B cell (primary cell): ENCODE results near the gene SUGCT. TPM values are rescaled to one million over a fixed set of nuclear protein-coding genes. Genes with fewer than 3 reads are reported as not detected.

Experiments
- ATAC-seq: fragments of 200-7000 bp; cut with Tn5 transposase; one replicate; pipeline ENCODE4 v1.10.0; 2021; ENCODE audit warnings: low read depth, mild to moderate bottlenecking, moderate number of reproducible peaks, moderate library complexity
- CTCF ChIA-PET: fragments of 350-600 bp; sonication (Branson Sonifier 250); formaldehyde crosslinking; loops from one replicate; lab custom pipeline; 2021; ENCODE audit warnings: antibody characterized with exemption, inconsistent platforms; lab: Charles Lee
- POLR2A ChIA-PET: fragments of 350-600 bp; sonication (Branson Sonifier 250); formaldehyde crosslinking; loops from one replicate; lab custom pipeline; 2021; ENCODE audit warnings: antibody characterized with exemption; lab: Charles Lee
- DNase-seq: peaks from one replicate; pipeline ENCODE4 v3.0.0; 2013
- H2AFZ ChIP-seq: 2 replicates; pipeline ENCODE4 v1.6.1; 2012; ENCODE audit warnings: mild to moderate bottlenecking, low read depth, low read length; ENCODE audit not compliant: insufficient read depth, poor library complexity, severe bottlenecking
- H3K27ac ChIP-seq, 2 donors: 1 replicate in 1 of 2; 2 replicates in 1 of 2; pipeline ENCODE4 v1.5.1; 2012 to 2013; ENCODE audit warnings: low read length in 2 of 2, mild to moderate bottlenecking in 2 of 2, moderate library complexity in 1 of 2
- H3K27me3 ChIP-seq, 4 experiments: fragments of 200-600 bp in 1 of 4; sonication (generic) in 1 of 4; replicated peaks in 1 of 4; 1 replicate in 2 of 4; 2 replicates in 2 of 4; pipeline versions ENCODE4 v1.6.1 to v1.7.0; 2013 to 2016; ENCODE audit warnings: low read length in 3 of 4, mild to moderate bottlenecking in 2 of 4, mixed read lengths in 1 of 4, moderate library complexity in 1 of 4; ENCODE audit not compliant: insufficient read depth in 4 of 4, control insufficient read depth in 3 of 4; ENCODE audit errors: control extremely low read depth in 1 of 4
- H3K36me3 ChIP-seq, 2 experiments: replicated peaks in 1 of 2; 1 replicate in 1 of 2; 2 replicates in 1 of 2; pipeline versions ENCODE4 v1.6.1 to v1.7.1; 2013; ENCODE audit warnings: low read length in 1 of 2; ENCODE audit not compliant: insufficient read depth in 2 of 2, control insufficient read depth in 1 of 2; ENCODE audit errors: control extremely low read depth in 1 of 2, extremely low read depth in 1 of 2
- H3K4me1 ChIP-seq, 2 donors: fragments of 200-600 bp in 1 of 2; sonication (generic) in 1 of 2; 1 replicate in 1 of 2; 2 replicates in 1 of 2; pipeline versions ENCODE4 v1.5.1 to v1.6.1; 2013 to 2017; ENCODE audit warnings: low read length in 2 of 2; ENCODE audit not compliant: control insufficient read depth in 2 of 2, insufficient read depth in 2 of 2
- H3K4me2 ChIP-seq: replicated peaks from 2 replicates; pipeline ENCODE3; 2012; ENCODE audit warnings: mild to moderate bottlenecking, low read depth, low read length; ENCODE audit not compliant: poor library complexity, severe bottlenecking
- H3K4me3 ChIP-seq, 5 experiments: fragments of 200-600 bp in 1 of 5; sonication (generic) in 1 of 5; 1 replicate in 3 of 5; 2 replicates in 2 of 5; pipeline versions ENCODE4 v1.5.1 to v1.7.0; 2011 to 2016; ENCODE audit warnings: low read length in 4 of 5, mild to moderate bottlenecking in 4 of 5, low read depth in 2 of 5, control low read depth in 1 of 5, moderate library complexity in 1 of 5; ENCODE audit not compliant: insufficient read depth in 1 of 5; ENCODE audit errors: control extremely low read depth in 1 of 5, extremely low read depth in 1 of 5
- H3K79me2 ChIP-seq: fragments of 200-600 bp; sonication (generic); one replicate; pipeline ENCODE4 v1.6.0; 2016; ENCODE audit warnings: low read length; ENCODE audit not compliant: control insufficient read depth, insufficient read depth
- H3K9ac ChIP-seq: fragments of 200-600 bp; sonication (generic); 2 replicates; pipeline ENCODE4 v1.6.1; 2017; ENCODE audit warnings: mild to moderate bottlenecking, low read length, moderate library complexity
- H3K9me3 ChIP-seq, 3 donors: one replicate each; pipeline versions ENCODE4 v1.6.1 to v1.7.1; 2013; ENCODE audit warnings: low read length in 2 of 3; ENCODE audit not compliant: control insufficient read depth in 2 of 3, insufficient read depth in 1 of 3; ENCODE audit errors: control extremely low read depth in 1 of 3
- H4K20me1 ChIP-seq: 2 replicates; pipeline ENCODE4 v1.6.0; 2012; ENCODE audit warnings: mild to moderate bottlenecking, low read length; ENCODE audit not compliant: insufficient read depth, control insufficient read depth, poor library complexity, severe bottlenecking
- H3K27ac Mint-ChIP-seq: one replicate; pipeline ENCODE4 v1.8.0; 2021; ENCODE audit warnings: mixed read lengths
- H3K27me3 Mint-ChIP-seq: one replicate; pipeline ENCODE4 v1.8.0; 2021; ENCODE audit warnings: mixed read lengths
- H3K4me1 Mint-ChIP-seq: one replicate; pipeline ENCODE4 v1.8.0; 2021; ENCODE audit warnings: mixed read lengths
- H3K4me3 Mint-ChIP-seq: one replicate; pipeline ENCODE4 v1.8.0; 2021; ENCODE audit warnings: mixed read lengths
- H3K9me3 Mint-ChIP-seq: one replicate; pipeline ENCODE4 v1.8.0; 2022; ENCODE audit warnings: mixed read lengths; ENCODE audit not compliant: insufficient read depth
- EZH2 ChIP-seq: IDR thresholded peaks from 2 replicates; pipeline ENCODE4 v1.6.1; 2012; ENCODE audit warnings: borderline replicate concordance, low read depth, mild to moderate bottlenecking, moderate library complexity, low read length; ENCODE audit not compliant: insufficient read depth, poor library complexity, severe bottlenecking
- WGBS: methylation state at CpG from one replicate; pipeline ENCODE4 v1.1.5; 2013; ENCODE audit warnings: missing lambda C conversion rate; ENCODE audit not compliant: insufficient coverage; 5-methylcytosine and 5-hydroxymethylcytosine counted together
- intact Hi-C: fragments of 100-400 bp; cut with micrococcal nuclease; formaldehyde crosslinking; loops from one replicate; pipeline ENCODE4 v1.10.0; 2022
- polyA plus RNA-seq: library from polyadenylated mRNA; depleted of rRNA; stranded (reverse); fragments of >200 nt; gene quantifications from 2 replicates; pipeline ENCODE4 v1.2.3, GENCODE V29; 2012
- total RNA-seq, 2 donors: library from RNA; stranded (reverse); fragments of 120-200 nt in 1 of 2; gene quantifications; 1 replicate in 1 of 2; 2 replicates in 1 of 2; pipeline versions ENCODE4 v1.2.3 to v1.2.4, GENCODE V29; 2013 to 2022
- TF ChIP-seq, protein P1 (sequence below): fragments of 200-600 bp; IDR thresholded peaks from one replicate; pipeline ENCODE4 v1.8.0; 2022; ENCODE audit warnings: antibody characterized with exemption, mild to moderate bottlenecking

The SUGCT gene
- total and polyA plus RNA-seq, 2 donors (not counting 1 experiment from before 2014, with no cell fraction given), result 0.19 to 0.86 TPM

DNA sequence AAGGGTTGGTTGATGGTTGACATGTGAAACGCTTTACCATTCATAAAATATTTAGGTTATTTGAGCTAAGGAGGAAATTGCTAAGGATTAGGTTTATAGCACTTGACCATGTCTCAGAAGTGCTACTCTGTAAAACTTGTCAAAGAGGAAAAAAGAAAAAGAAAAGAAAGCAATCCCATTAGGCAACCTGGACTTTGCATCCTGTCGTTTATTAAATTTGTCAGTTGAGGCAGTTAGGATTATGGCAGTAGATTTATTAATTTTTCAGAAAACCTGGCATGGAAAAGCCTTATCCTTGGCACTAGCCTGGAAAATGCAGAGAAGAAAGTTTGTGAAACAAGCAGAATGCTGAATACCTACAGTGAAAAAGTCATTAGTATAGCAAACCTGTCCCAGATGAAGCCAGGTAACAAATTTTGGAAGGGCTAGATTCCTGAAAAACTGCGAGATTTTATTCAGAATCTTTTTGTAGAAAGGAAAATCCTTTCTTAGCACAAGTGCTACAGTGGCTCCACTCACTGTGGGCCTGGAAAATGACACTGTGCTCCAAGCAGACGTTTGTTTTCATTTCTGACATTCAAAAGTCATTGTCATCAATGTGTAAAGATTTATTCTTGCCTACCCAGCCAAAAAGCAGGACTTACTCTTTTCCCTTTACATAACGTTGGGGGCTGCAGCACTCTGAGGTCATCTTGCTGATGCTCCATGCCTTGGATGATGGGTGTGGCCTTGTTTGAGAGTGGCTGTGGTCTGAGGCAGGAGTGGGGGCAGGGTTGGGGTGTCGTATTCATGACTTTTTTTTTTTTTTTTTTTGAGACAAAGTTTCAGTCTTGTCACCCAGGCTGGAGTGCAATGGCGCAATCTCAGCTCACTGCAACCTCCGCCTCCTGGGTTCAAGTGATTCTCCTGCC is 664.9 kb downstream of the SUGCT start:
- TF ChIP-seq, protein P1, sequence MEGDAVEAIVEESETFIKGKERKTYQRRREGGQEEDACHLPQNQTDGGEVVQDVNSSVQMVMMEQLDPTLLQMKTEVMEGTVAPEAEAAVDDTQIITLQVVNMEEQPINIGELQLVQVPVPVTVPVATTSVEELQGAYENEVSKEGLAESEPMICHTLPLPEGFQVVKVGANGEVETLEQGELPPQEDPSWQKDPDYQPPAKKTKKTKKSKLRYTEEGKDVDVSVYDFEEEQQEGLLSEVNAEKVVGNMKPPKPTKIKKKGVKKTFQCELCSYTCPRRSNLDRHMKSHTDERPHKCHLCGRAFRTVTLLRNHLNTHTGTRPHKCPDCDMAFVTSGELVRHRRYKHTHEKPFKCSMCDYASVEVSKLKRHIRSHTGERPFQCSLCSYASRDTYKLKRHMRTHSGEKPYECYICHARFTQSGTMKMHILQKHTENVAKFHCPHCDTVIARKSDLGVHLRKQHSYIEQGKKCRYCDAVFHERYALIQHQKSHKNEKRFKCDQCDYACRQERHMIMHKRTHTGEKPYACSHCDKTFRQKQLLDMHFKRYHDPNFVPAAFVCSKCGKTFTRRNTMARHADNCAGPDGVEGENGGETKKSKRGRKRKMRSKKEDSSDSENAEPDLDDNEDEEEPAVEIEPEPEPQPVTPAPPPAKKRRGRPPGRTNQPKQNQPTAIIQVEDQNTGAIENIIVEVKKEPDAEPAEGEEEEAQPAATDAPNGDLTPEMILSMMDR, result no peak
- no peak for TF ChIP-seq EZH2
- Histone ChIP-seq H3K9me3 (no peaks in the 10 kb centered on the region), H3K27ac (no peak overlapping the region), H3K4me1 (no peaks in the 10 kb centered on the region), H3K4me3 (no peak overlapping the region), H3K27me3 (no peaks in the 10 kb centered on the region), H3K79me2 (no peaks in the 10 kb centered on the region), H3K9ac (no peak overlapping the region), H4K20me1 (no peaks in the 10 kb centered on the region), H2AFZ (no peak overlapping the region), H3K36me3 (no peaks in the 10 kb centered on the region), H3K4me2 (no peak overlapping the region)
- 79% methylated on average over 2 of the region's 8 CpGs for WGBS
- intact Hi-C loops, result no loop called here
- ATAC-seq (no peak), DNase-seq (no peak)
- Mint-ChIP-seq H3K4me3 (no peak overlapping the region), H3K27me3 (no peaks in the 10 kb centered on the region), H3K4me1 (no peaks in the 10 kb centered on the region), H3K27ac (no peak overlapping the region), H3K9me3 (no peaks in the 10 kb centered on the region)
- ChIA-PET CTCF (no interaction called here), POLR2A (no interaction called here)

DNA sequence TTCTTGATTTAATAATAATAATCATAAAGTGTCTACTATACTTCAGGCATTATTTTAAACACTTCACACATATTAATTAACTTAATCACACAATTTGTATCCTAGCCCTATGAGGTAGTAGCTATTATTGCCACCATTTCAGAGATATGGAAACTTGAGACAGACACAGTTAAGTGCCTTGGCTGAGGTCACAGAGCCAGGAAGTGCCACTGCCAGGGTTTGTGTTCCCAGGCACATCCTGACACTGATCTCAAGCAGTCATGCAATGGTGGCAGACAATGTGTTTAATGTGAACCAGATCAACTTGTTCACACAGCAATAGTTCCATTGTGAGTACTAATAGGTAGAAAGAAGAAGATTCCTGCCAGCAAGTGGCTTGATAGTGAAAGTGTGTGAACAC is 666.0 kb downstream of the SUGCT start:
- ChIA-PET POLR2A (no interaction called here), CTCF (no interaction called here)
- H3K9me3 Mint-ChIP-seq, result no peaks in the 10 kb centered on the region
- DNase-seq (no peak), ATAC-seq (no peak)
- H3K27me3 Mint-ChIP-seq, result no peaks in the 10 kb centered on the region
- no peak for TF ChIP-seq EZH2
- TF ChIP-seq, protein P1, result no peak
- H3K9ac ChIP-seq, result no peak overlapping the region
- no peak overlapping the region for H3K4me3 Mint-ChIP-seq
- H3K4me2 ChIP-seq, result no peak overlapping the region
- H2AFZ ChIP-seq, result no peak overlapping the region
- H3K9me3 ChIP-seq, result no peaks in the 10 kb centered on the region
- H3K4me1 Mint-ChIP-seq, result peaks cover 1% of the 10 kb centered on the region
- no peaks in the 10 kb centered on the region for H3K36me3 ChIP-seq
- H3K27ac Mint-ChIP-seq, result no peak overlapping the region
- intact Hi-C loops, result no loop called here
- H3K27ac ChIP-seq, result no peak overlapping the region
- no peak overlapping the region for H3K4me3 ChIP-seq
- H3K27me3 ChIP-seq, result no peaks in the 10 kb centered on the region
- no peaks in the 10 kb centered on the region for H3K79me2 ChIP-seq
- no peaks in the 10 kb centered on the region for H3K4me1 ChIP-seq
- H4K20me1 ChIP-seq, result no peaks in the 10 kb centered on the region
